ENCODE data around the gene FABP2.
A peak's percentile ranks its signal among the peaks of the same experiment; 100 is the strongest.
"Not testable (repeated sequence)": the region's sequence is repeated elsewhere in the genome, so short reads cannot be mapped to it uniquely, and the experiment has no call there.

FABP2 gene

GRCh38 chr4:119307606-119308005, 14.3 kb downstream of the FABP2 start:
- DNase-seq = no peak

GRCh38 chr4:119304431-119304830, 17.5 kb downstream of the FABP2 start:
- no peak for DNase-seq

GRCh38 chr4:119303587-119304305, 18.2 kb downstream of the FABP2 start:
- no peak for DNase-seq

GRCh38 chr4:119302073-119302832, 19.7 kb downstream of the FABP2 start:
- no peak for DNase-seq

- DNase-seq = peak; percentile 92
Observed at GRCh38 chr4:119300101-119300978, 21.6 kb downstream of the FABP2 start.

- DNase-seq = no peak
Observed at GRCh38 chr4:119299741-119300100, 22.2 kb downstream of the FABP2 start.

GRCh38 chr4:119299260-119299671, 22.7 kb downstream of the FABP2 start:
- no peak for DNase-seq

GRCh38 chr4:119297795-119298194, 24.1 kb downstream of the FABP2 start:
- DNase-seq = no peak

GRCh38 chr4:119296356-119296755, 25.6 kb downstream of the FABP2 start:
- no peak for DNase-seq

- DNase-seq = no peak
Observed at GRCh38 chr4:119290598-119290997, 31.3 kb downstream of the FABP2 start.

GRCh38 chr4:119289313-119289712, 32.6 kb downstream of the FABP2 start:
- no peak for DNase-seq

GRCh38 chr4:119286377-119287002, 35.4 kb downstream of the FABP2 start:
- DNase-seq = no peak

GRCh38 chr4:119284876-119285780, 36.8 kb downstream of the FABP2 start:
- no peak for DNase-seq

GRCh38 chr4:119281393-119281792, 40.5 kb downstream of the FABP2 start:
- DNase-seq = no peak

GRCh38 chr4:119279945-119280344, 42.0 kb downstream of the FABP2 start:
- DNase-seq = not testable (repeated sequence)

GRCh38 chr4:119279541-119279940, 42.4 kb downstream of the FABP2 start:
- not testable (repeated sequence) for DNase-seq

- DNase-seq = no peak
Observed at GRCh38 chr4:119271361-119272085, 50.4 kb downstream of the FABP2 start.

GRCh38 chr4:119268466-119268865, 53.5 kb downstream of the FABP2 start:
- no peak for DNase-seq
